Measurements from ENCODE around the gene C1QTNF5. TPM values are rescaled to one million over a fixed set of nuclear protein-coding genes. Genes with fewer than 3 reads are reported as not detected.

The C1QTNF5 gene
- 1.5 and 2.2 TPM in 2 replicates for total RNA-seq (2021; fragmentation: NEBNext Ultra II Directional; extraction: Animal tissue kit (Norgen Biotek cat#: 25700))
- polyA plus RNA-seq (2011; rRNA removed) = 2.7 and 3.4 TPM in 2 replicates
- polyA plus RNA-seq (2011; cell fraction: cytosol; rRNA removed) = 3.0 TPM
- 3.0 TPM for polyA plus RNA-seq (2011; cell fraction: nucleus; rRNA removed)
- 1.1 to 2.5 TPM (median 1.7 TPM) in 4 replicates for polyA plus RNA-seq (2012, experiment 1 of 2)
- 2.3 TPM for polyA plus RNA-seq (2012, experiment 2 of 2)
- polyA plus RNA-seq (2013, experiment 1 of 2) = 1.3 TPM
- polyA plus RNA-seq (2013, experiment 2 of 2) = 1.5 TPM
- polyA minus RNA-seq (2011; rRNA and poly(A)+ RNA removed) = 0.73 and 0.76 TPM in 2 replicates
- polyA minus RNA-seq (2011; cell fraction: cytosol; rRNA and poly(A)+ RNA removed) = 1.5 TPM
- 2.2 TPM for polyA minus RNA-seq (2011; cell fraction: nucleus; rRNA and poly(A)+ RNA removed)
- long read RNA-seq, experiment 1, partial matches to known transcripts = 1 of 2 reads
- long read RNA-seq, experiment 1, other reads (novel, unspliced or antisense) = 0 of 2 reads
- long read RNA-seq, experiment 2 = 0 reads

GRCh38 chr11:119340335-119341221 lies at the start of gene C1QTNF5:
TSS of gene C1QTNF5 (minus strand) at chr11:119340883. CDS start at chr11:119340397, 486 bp downstream.
- FAIRE-seq (no peak), DNase-seq (ENCODE audit: low read depth in 1 of 2, low spot score in 2 of 2) (peak in 1 of 2 experiments; percentile 70)
- Histone ChIP-seq H3K4me1 (replicated peaks in 1 of 4; ENCODE audit: control insufficient read depth in 3 of 4, insufficient read depth in 4 of 4, low read length in 3 of 4) (peaks cover 5 to 29% (median 21%) of the 10 kb centered on the region in 4 experiments), H4K8ac (ENCODE audit: extremely low read depth, insufficient read depth, low read length) (peak within 1 kb of the TSS; percentile 57; the same call in 1 of the 2 replicates), H4K91ac (replicated peaks; ENCODE audit: insufficient read length, low read length) (peak within 1 kb of the TSS; percentile 42), H3K18ac (ENCODE audit: extremely low read depth, low read length) (peak within 1 kb of the TSS; percentile 78), H4K20me1 (replicated peaks in 1 of 2; ENCODE audit: control insufficient read depth in 1 of 2, insufficient read depth in 2 of 2, low read length in 2 of 2) (peaks cover 3 to 13% of the 10 kb centered on the region in 2 experiments), H2AFZ (ENCODE audit: low read length) (no peak within 1 kb of the TSS; the same call in 1 of the 2 replicates), H4K5ac (ENCODE audit: insufficient read length, low read depth, low read length) (peak within 1 kb of the TSS; percentile 44), H3K23me2 (ENCODE audit: low read depth, low read length) (peaks cover 17% of the 10 kb centered on the region; the same call in 1 of the 2 replicates), H3K14ac (ENCODE audit: insufficient read length) (no peak within 1 kb of the TSS), H3K79me2 (ENCODE audit: control insufficient read depth in 1 of 2, insufficient read depth in 2 of 2, low read length in 2 of 2) (peaks cover 0 to 16% of the 10 kb centered on the region in 2 experiments; a peak in 1 of 4 replicates), H3K36me3 (ENCODE audit: control insufficient read depth in 2 of 4, insufficient read depth in 4 of 4, low read length in 3 of 4) (peaks cover 0 to 6% (median 2%) of the 10 kb centered on the region in 4 experiments; a peak in 1 of 8 replicates), H3K4ac (replicated peaks; ENCODE audit: insufficient read length, low read depth, low read length) (peak within 1 kb of the TSS; percentile 73), H3K4me2 (ENCODE audit: insufficient read depth in 1 of 2, low read depth in 2 of 2, low read length in 2 of 2) (peak within 1 kb of the TSS; percentile 56 to 76), H3K23ac (ENCODE audit: insufficient read length) (no peak within 1 kb of the TSS), H2BK5ac (ENCODE audit: low read depth, low read length) (no peak within 1 kb of the TSS; the same call in 1 of the 2 replicates), H2AK5ac (ENCODE audit: low read depth, low read length) (peak within 1 kb of the TSS; percentile 31; the same call in 1 of the 2 replicates), H3K9me3 (ENCODE audit: insufficient read depth in 2 of 2, low read depth in 1 of 2, low read length in 1 of 2) (no peaks in the 10 kb centered on the region), H3K4me3 (ENCODE audit: extremely low read depth in 1 of 4, insufficient read depth in 2 of 4, low read depth in 3 of 4, low read length in 4 of 4) (peak within 1 kb of the TSS; percentile 34 to 69 (median 43)), H3K27ac (ENCODE audit: low read depth, low read length) (no peak within 1 kb of the TSS), H3K27me3 (replicated peaks in 1 of 4; ENCODE audit: control insufficient read depth in 3 of 4, extremely low read depth in 1 of 4, insufficient read depth in 3 of 4, low read length in 3 of 4) (peaks cover 12 to 44% (median 33%) of the 10 kb centered on the region in 4 experiments), H3K9ac (replicated peaks in 1 of 4; ENCODE audit: extremely low read depth in 1 of 4, low read depth in 3 of 4, low read length in 3 of 4) (no peak within 1 kb of the TSS), H2BK12ac (ENCODE audit: low read depth, low read length) (peak within 1 kb of the TSS; percentile 75; the same call in 1 of the 2 replicates), H2BK20ac (ENCODE audit: low read length) (0 out of 2 replicates have a peak within 1 kb of the TSS, but pooled peaks have one; percentile 48), H3K79me1 (ENCODE audit: low read depth, low read length) (peaks cover 6% of the 10 kb centered on the region), H2BK120ac (replicated peaks; ENCODE audit: low read depth, low read length) (peak within 1 kb of the TSS; percentile 26), H2BK15ac (ENCODE audit: low read length) (peak within 1 kb of the TSS; percentile 92; the same call in 1 of the 2 replicates), H3K56ac (replicated peaks; ENCODE audit: insufficient read length, low read depth, low read length) (peak within 1 kb of the TSS; percentile 40)
- WGBS, 2 experiments (ENCODE audit: extremely low coverage in 1 of 2, insufficient coverage in 1 of 2, insufficient read length in 1 of 2, insufficient replicate concordance in 2 of 2, low coverage in 1 of 2, low lambda C conversion rate in 2 of 2, missing lambda C conversion rate in 1 of 2) = 9% methylated on average over 16 of the region's 53 CpGs; no CpG with 5 or more reads in 1 of the 2 experiments
- TF ChIP-seq KDM1A (IDR thresholded peaks at IDR 0.05; ENCODE audit: borderline replicate concordance, low read length) (0 out of 2 replicates have a peak, but pooled peaks have one; percentile 9), PHF8 (conservative IDR thresholded peaks at IDR 0.05; ENCODE audit: low read depth, low read length) (0 out of 2 replicates have a peak, but pooled peaks have one; percentile 12), SRF (IDR thresholded peaks at IDR 0.05; ENCODE audit: low read depth, low read length) (no peak), BACH1 (IDR thresholded peaks at IDR 0.05; ENCODE audit: low read length) (no peak), SUZ12 (IDR thresholded peaks at IDR 0.05; ENCODE audit: low read length) (peak; percentile 61)
- ChIA-PET CTCF (ENCODE audit: partially characterized antibody) (interaction anchor here (0.6 to 20.0 kb wide), 20 partner anchors 8 to 294 kb away, joined by 3 to 463 read pairs (median 4); partner anchors contain the start of genes MCAM and USP2), POLR2A (ENCODE audit: partially characterized antibody) (interaction anchor here (0.6 to 2.5 kb wide), 12 partner anchors 15 to 369 kb away, joined by 3 to 12 read pairs (median 4); partner anchors contain the start of genes FOXR1 and MCAM)

Data from H1 (cell line).